HG03108 (cell line): ENCODE results near the gene LRRC45.

Experiments used
- ATAC-seq: cut with Tn5 transposase; IDR thresholded peaks from one replicate; pipeline ENCODE4 v1.9.1; 2021; ENCODE audit warnings: moderate library complexity; ENCODE audit not compliant: unreplicated experiment

Gene LRRC45

GRCh38 chr17:82007228-82007494 lies 15.9 kb upstream of the LRRC45 start:
- ATAC-seq = no peak

- ATAC-seq = no peak
Observed at GRCh38 chr17:82007495-82008257, 15.4 kb upstream of the LRRC45 start.

GRCh38 chr17:82008258-82008940 lies 14.7 kb upstream of the LRRC45 start:
- no peak for ATAC-seq

GRCh38 chr17:82008941-82009405 lies 14.1 kb upstream of the LRRC45 start:
- ATAC-seq = no peak

- no peak for ATAC-seq
Observed at GRCh38 chr17:82009413-82009812, 13.7 kb upstream of the LRRC45 start.

GRCh38 chr17:82010575-82011525 lies 12.3 kb upstream of the LRRC45 start:
- ATAC-seq = no peak

- ATAC-seq = no peak
Observed at GRCh38 chr17:82011617-82012187, 11.4 kb upstream of the LRRC45 start.

- ATAC-seq = no peak
Observed at GRCh38 chr17:82012261-82012639, 10.9 kb upstream of the LRRC45 start.

- no peak for ATAC-seq
Observed at GRCh38 chr17:82012640-82013295, 10.3 kb upstream of the LRRC45 start.

- no peak for ATAC-seq
Observed at GRCh38 chr17:82013341-82013740, 9.8 kb upstream of the LRRC45 start.

GRCh38 chr17:82013772-82014321 lies 9.3 kb upstream of the LRRC45 start:
- ATAC-seq = no peak

- no peak for ATAC-seq
Observed at GRCh38 chr17:82014432-82014831, 8.7 kb upstream of the LRRC45 start.

GRCh38 chr17:82014971-82015310 lies 8.2 kb upstream of the LRRC45 start:
- no peak for ATAC-seq

- no peak for ATAC-seq
Observed at GRCh38 chr17:82015311-82015971, 7.7 kb upstream of the LRRC45 start.

- no peak for ATAC-seq
Observed at GRCh38 chr17:82016061-82016874, 6.8 kb upstream of the LRRC45 start.

GRCh38 chr17:82016875-82017459 lies 6.1 kb upstream of the LRRC45 start:
- no peak for ATAC-seq

GRCh38 chr17:82017612-82018151 lies 5.4 kb upstream of the LRRC45 start:
- no peak for ATAC-seq

- ATAC-seq = no peak
Observed at GRCh38 chr17:82018152-82018988, 4.7 kb upstream of the LRRC45 start.
